ENCODE measurements around the gene MID2.

- TF ChIP-seq MYC (IDR thresholded peaks at IDR 0.05; ENCODE audit: low read depth, low read length), result no peak
- TF ChIP-seq CTCF (IDR thresholded peaks at IDR 0.05; ENCODE audit: low read depth, low read length), result no peak
- TF ChIP-seq POLR2A (IDR thresholded peaks at IDR 0.05; ENCODE audit: extremely low read depth, insufficient read length), result no peak
Observed at GRCh38 chrX:107823042-107823441, 2.6 kb upstream of the MID2 start.

Measured in NB4 (cell line).